AG09309 (cell line): ENCODE measurements around the gene OTOG.

Experiments used
- DNase-seq: peaks from one replicate; pipeline ENCODE4 v3.0.0-alpha.2; 2010; ENCODE audit warnings: low read depth
- H3K4me3 ChIP-seq: 2 replicates; pipeline ENCODE4 v1.5.1; 2011; ENCODE audit warnings: mild to moderate bottlenecking, low read depth, low read length, moderate library complexity; ENCODE audit not compliant: control insufficient read depth
- TF ChIP-seq, protein P1 (sequence below): IDR thresholded peaks from 2 replicates; pipeline ENCODE4 v1.5.1; 2011; ENCODE audit warnings: mild to moderate bottlenecking, low read depth, low read length, inconsistent platforms; ENCODE audit not compliant: insufficient read depth, control insufficient read depth; ENCODE audit errors: missing control alignments

The OTOG gene

DNA sequence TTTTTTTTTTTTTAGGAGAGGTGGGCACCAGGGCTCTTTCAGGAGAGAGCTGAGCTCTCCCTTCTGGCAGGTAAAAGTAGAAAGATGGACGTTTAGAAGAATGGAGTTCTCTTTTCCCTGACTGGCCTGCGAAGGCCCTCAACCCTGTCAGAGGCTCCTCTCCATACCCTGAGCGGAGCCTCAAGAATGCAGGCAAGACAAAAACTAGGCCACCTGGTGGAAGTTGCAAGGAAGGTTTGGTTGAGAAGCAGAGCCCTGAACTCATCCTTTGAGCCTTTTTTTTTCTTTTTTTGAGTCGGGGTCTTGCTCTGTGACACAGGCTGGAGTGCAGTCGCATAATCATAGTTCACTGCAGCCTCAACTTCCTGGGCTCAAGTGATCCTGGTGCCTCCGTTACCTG is 1.4 kb downstream of the OTOG start:
- TF ChIP-seq, protein P1, sequence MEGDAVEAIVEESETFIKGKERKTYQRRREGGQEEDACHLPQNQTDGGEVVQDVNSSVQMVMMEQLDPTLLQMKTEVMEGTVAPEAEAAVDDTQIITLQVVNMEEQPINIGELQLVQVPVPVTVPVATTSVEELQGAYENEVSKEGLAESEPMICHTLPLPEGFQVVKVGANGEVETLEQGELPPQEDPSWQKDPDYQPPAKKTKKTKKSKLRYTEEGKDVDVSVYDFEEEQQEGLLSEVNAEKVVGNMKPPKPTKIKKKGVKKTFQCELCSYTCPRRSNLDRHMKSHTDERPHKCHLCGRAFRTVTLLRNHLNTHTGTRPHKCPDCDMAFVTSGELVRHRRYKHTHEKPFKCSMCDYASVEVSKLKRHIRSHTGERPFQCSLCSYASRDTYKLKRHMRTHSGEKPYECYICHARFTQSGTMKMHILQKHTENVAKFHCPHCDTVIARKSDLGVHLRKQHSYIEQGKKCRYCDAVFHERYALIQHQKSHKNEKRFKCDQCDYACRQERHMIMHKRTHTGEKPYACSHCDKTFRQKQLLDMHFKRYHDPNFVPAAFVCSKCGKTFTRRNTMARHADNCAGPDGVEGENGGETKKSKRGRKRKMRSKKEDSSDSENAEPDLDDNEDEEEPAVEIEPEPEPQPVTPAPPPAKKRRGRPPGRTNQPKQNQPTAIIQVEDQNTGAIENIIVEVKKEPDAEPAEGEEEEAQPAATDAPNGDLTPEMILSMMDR, result no peak
- DNase-seq, result no peak
- no peak overlapping the region for H3K4me3 ChIP-seq

DNA sequence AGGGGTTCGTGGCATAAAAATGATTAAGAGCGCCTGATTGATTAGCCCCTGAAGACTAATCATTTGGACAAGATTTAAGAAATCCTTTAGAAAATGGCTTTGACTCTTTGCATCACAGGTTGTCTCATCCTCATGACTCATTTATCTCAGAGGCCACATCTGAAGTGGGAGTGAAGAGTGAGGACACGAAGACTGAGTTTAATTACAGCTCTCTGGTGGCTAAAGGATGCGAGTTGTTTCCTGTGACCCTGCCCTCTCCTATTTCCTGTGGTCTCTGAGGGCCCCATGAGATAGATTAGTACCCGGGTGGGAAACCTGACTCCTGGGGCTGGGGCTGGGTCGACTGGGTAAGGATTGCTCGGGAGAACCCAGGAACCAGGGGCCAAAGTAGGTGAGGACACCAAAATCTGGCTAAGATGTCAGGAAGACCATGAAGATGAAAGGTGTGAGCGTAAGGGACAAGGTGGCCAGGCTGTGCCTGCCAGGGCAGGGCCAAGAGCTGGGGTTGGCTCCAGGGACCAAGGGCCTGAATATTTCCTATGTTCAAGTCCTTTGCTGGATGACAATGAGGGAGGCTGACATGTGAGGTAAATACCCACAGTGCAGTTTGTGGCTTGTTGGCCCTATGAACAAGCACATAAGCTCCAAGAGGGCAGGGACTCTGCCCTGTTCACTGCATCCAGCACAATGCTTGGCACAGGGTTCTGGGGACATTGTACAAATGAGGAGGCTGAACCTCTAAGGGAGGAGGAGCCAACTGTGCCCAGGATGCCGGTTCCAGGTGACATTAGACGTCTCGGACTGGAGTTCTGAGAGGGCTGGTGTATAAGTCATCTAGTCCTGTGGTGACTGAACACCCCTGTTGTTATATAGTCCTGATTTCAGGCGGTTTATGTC is 3.6 kb downstream of the OTOG start:
- DNase-seq, result no peak
- TF ChIP-seq, protein P1, result no peak

DNA sequence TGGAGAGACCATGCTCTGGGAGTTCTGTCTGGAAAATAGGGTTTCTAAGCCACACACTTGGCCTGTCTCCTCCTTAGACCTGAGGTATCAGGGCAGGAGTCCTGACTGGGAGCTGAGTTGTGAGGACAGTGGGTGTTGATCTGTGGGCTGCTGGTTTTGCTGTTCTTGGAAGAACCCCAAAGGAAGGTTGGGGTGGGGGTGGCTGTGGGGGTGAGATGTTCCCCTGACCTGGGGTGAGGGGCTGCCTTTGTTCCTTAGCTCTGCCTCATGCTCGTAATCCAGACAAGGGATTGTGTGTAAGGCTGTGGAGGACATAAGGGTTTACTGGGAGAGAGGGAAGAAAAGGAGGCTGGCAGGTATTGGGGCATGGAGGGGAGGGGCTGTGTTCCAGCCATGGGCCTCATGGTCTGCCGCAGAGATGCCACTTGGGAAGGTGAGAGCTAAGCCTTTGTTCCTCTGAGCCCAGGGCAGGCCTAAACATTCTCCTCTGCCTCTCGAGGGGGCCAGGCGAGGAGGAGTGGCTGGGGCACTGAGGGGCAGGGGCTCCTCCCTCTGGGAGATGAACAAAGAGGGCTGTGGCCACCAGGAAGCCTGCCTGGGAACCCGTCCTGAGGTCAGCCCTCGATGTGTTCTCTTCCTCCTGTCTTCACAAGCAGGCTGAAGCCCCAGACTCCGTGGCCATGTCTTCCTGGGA is 4.4 kb downstream of the OTOG start:
- TF ChIP-seq, protein P1, result no peak
- DNase-seq, result no peak
- no peak overlapping the region for H3K4me3 ChIP-seq

More for the DNA sequence above, 3.6 kb downstream of the OTOG start:
- no peak overlapping the region for H3K4me3 ChIP-seq

DNA sequence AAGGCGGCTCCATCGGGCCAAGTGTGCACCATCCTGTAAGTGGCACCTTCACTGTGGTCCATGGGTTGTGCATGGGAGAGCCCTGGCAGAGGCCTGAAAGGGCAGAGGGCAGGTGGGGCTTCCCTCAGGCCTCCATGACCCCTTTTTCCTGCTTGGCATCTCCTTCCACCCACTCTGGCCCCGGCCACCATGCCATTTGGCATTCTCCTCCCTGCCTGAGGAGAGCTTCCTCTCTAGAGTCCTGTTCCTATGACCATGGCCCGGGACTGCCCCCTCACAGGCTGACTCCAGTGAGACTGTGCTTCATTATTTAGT is 4.9 kb downstream of the OTOG start:
- DNase-seq, result no peak
- TF ChIP-seq, protein P1, result no peak
- no peak overlapping the region for H3K4me3 ChIP-seq

DNA sequence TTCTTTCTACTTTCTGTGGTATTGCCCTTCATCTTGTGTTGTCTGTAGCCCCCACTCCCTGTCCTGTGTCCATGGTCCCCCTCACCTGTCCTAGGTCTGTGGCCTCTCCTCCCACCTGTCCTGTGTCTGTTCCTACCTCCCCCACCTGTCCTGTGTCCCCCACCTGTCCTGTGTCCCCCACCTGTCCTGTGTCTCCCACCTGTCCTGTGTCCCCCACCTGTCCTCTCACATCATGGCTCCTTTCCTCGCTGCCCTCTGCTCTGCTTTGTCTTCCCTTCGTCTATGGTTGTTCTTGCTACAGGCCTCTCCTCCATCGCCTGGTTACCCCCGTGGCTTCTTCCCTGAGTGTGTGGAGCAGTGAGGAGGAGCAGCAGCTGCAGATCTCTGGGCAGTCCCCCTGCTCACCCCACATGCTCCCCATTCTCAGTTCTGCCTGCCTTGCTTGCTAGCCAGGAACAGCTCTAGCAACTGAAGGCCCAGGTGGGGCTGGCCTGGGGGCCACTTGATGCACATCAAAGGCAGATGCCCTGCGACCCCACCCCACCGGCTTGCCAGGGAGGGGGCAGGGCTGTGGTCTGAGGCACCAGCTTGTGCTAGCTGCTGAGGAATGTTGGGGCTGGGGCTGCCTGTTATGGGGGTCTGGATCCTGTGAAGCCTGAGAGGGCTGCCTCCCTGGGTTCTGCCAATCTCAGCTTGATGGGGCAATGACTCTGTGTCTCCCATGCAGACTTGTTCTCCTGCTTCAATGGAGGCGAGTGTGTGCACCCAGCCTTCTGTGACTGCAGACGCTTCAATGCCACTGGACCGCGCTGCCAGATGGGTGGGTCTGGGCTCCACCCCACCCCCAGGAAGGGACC is 5.6 kb downstream of the OTOG start:
- H3K4me3 ChIP-seq, result no peak overlapping the region
- DNase-seq, result no peak
- TF ChIP-seq, protein P1, result no peak

DNA sequence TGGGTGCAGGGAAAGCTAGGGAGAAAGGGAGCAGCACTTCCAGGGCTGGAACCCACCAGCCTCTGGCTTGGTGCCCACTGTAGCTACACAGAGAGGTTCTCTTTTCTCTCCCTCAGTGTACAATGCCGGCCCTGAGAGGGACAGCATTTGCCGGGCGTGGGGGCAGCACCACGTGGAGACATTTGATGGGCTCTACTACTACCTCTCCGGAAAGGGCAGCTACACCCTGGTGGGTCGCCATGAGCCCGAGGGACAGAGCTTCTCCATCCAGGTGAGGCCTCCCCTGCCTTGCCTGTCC is 6.1 kb downstream of the OTOG start:
- no peak overlapping the region for H3K4me3 ChIP-seq
- no peak for DNase-seq
- TF ChIP-seq, protein P1, result no peak
